ENCODE results near the gene TNS3. TPM values are rescaled to one million over a fixed set of nuclear protein-coding genes. Genes with fewer than 3 reads are reported as not detected.

The TNS3 gene
- total and polyA plus RNA-seq, 4 donors = 40.5 to 140 (median 86.7) TPM

GRCh38 chr7:47366211-47366610 is 215.7 kb downstream of the TNS3 start:
- Histone ChIP-seq H3K4me1 (ENCODE audit: control insufficient read depth in 1 of 2, insufficient read depth in 2 of 2, low read length in 2 of 2) (no peaks in the 10 kb centered on the region), H3K27ac (ENCODE audit: low read depth in 1 of 2, low read length in 2 of 2) (no peak overlapping the region), H3K4me3 (ENCODE audit: low read length in 2 of 2) (no peak overlapping the region), H3K27me3 (ENCODE audit: control insufficient read depth in 1 of 2, insufficient read depth in 2 of 2, low read length in 1 of 2) (no peaks in the 10 kb centered on the region), H3K9me3 (ENCODE audit: control insufficient read depth, low read length) (no peaks in the 10 kb centered on the region), H3K36me3 (ENCODE audit: control insufficient read depth in 1 of 2, insufficient read depth in 2 of 2, low read length in 1 of 2) (peaks cover 0 to 12% of the 10 kb centered on the region in 2 donors)
- WGBS, 2 donors = 69 to 74% methylated on average over 7 of the region's 7 CpGs
- ATAC-seq (ENCODE audit: low FRiP score) (no peak), DNase-seq (no peak)
- intact Hi-C loops (cut with DNase I) = no loop called here

- ATAC-seq (ENCODE audit: low FRiP score) = no peak
- Histone ChIP-seq H3K9me3 (ENCODE audit: control insufficient read depth, low read length) (no peaks in the 10 kb centered on the region), H3K36me3 (ENCODE audit: control insufficient read depth in 1 of 2, insufficient read depth in 2 of 2, low read length in 1 of 2) (peaks cover 0 to 5% of the 10 kb centered on the region in 2 donors), H3K27ac (ENCODE audit: low read depth in 1 of 2, low read length in 2 of 2) (no peak overlapping the region), H3K4me3 (ENCODE audit: low read length in 2 of 2) (no peak overlapping the region), H3K27me3 (ENCODE audit: control insufficient read depth in 1 of 2, insufficient read depth in 2 of 2, low read length in 1 of 2) (no peaks in the 10 kb centered on the region), H3K4me1 (ENCODE audit: control insufficient read depth in 1 of 2, insufficient read depth in 2 of 2, low read length in 2 of 2) (no peaks in the 10 kb centered on the region)
- 59 to 70% methylated on average over 1 of the region's 1 CpG for WGBS, 2 donors
- no peak for DNase-seq
- intact Hi-C loops (cut with DNase I) = no loop called here
Observed at GRCh38 chr7:47362984-47363383, 218.9 kb downstream of the TNS3 start.

GRCh38 chr7:47361746-47362215 is 220.1 kb downstream of the TNS3 start:
- DNase-seq (no peak), ATAC-seq (ENCODE audit: low FRiP score) (no peak)
- intact Hi-C loops (cut with DNase I) = no loop called here
- 36 to 37% methylated on average over 4 of the region's 4 CpGs for WGBS, 2 donors
- no peaks in the 10 kb centered on the region for H3K27me3 ChIP-seq (ENCODE audit: control insufficient read depth in 1 of 2, insufficient read depth in 2 of 2, low read length in 1 of 2)
- H3K4me1 ChIP-seq (ENCODE audit: control insufficient read depth in 1 of 2, insufficient read depth in 2 of 2, low read length in 2 of 2) = no peaks in the 10 kb centered on the region
- no peak overlapping the region for H3K27ac ChIP-seq (ENCODE audit: low read depth in 1 of 2, low read length in 2 of 2)
- H3K36me3 ChIP-seq (ENCODE audit: control insufficient read depth in 1 of 2, insufficient read depth in 2 of 2, low read length in 1 of 2) = peaks cover 0 to 2% of the 10 kb centered on the region in 2 donors
- no peaks in the 10 kb centered on the region for H3K9me3 ChIP-seq (ENCODE audit: control insufficient read depth, low read length)
- no peak overlapping the region for H3K4me3 ChIP-seq (ENCODE audit: low read length in 2 of 2)

- Histone ChIP-seq H3K36me3 (ENCODE audit: control insufficient read depth in 1 of 2, insufficient read depth in 2 of 2, low read length in 1 of 2) (peaks cover 0 to 2% of the 10 kb centered on the region in 2 donors), H3K4me1 (ENCODE audit: control insufficient read depth in 1 of 2, insufficient read depth in 2 of 2, low read length in 2 of 2) (no peaks in the 10 kb centered on the region), H3K4me3 (ENCODE audit: low read length in 2 of 2) (no peak overlapping the region), H3K27ac (ENCODE audit: low read depth in 1 of 2, low read length in 2 of 2) (no peak overlapping the region), H3K27me3 (ENCODE audit: control insufficient read depth in 1 of 2, insufficient read depth in 2 of 2, low read length in 1 of 2) (no peaks in the 10 kb centered on the region), H3K9me3 (ENCODE audit: control insufficient read depth, low read length) (no peaks in the 10 kb centered on the region)
- 84 to 86% methylated on average over 5 of the region's 5 CpGs for WGBS, 2 donors
- intact Hi-C loops (cut with DNase I) = no loop called here
- DNase-seq (no peak), ATAC-seq (ENCODE audit: low FRiP score) (peak; percentile 21)
Observed at GRCh38 chr7:47361236-47361635, 220.7 kb downstream of the TNS3 start.

- Histone ChIP-seq H3K4me1 (ENCODE audit: control insufficient read depth in 1 of 2, insufficient read depth in 2 of 2, low read length in 2 of 2) (no peaks in the 10 kb centered on the region), H3K9me3 (ENCODE audit: control insufficient read depth, low read length) (no peaks in the 10 kb centered on the region), H3K36me3 (ENCODE audit: control insufficient read depth in 1 of 2, insufficient read depth in 2 of 2, low read length in 1 of 2) (peaks cover 0 to 2% of the 10 kb centered on the region in 2 donors), H3K27ac (ENCODE audit: low read depth in 1 of 2, low read length in 2 of 2) (no peak overlapping the region), H3K4me3 (ENCODE audit: low read length in 2 of 2) (no peak overlapping the region), H3K27me3 (ENCODE audit: control insufficient read depth in 1 of 2, insufficient read depth in 2 of 2, low read length in 1 of 2) (no peaks in the 10 kb centered on the region)
- no peak for ATAC-seq (ENCODE audit: low FRiP score)
- intact Hi-C loops (cut with DNase I) = no loop called here
- no peak for DNase-seq
- WGBS, 2 donors = 92 to 96% methylated on average over 11 of the region's 11 CpGs
Observed at GRCh38 chr7:47360301-47360900, 221.5 kb downstream of the TNS3 start.

- no peaks in the 10 kb centered on the region for H3K27me3 ChIP-seq (ENCODE audit: control insufficient read depth in 1 of 2, insufficient read depth in 2 of 2, low read length in 1 of 2)
- H3K9me3 ChIP-seq (ENCODE audit: control insufficient read depth, low read length) = no peaks in the 10 kb centered on the region
- intact Hi-C loops (cut with DNase I) = no loop called here
- H3K4me1 ChIP-seq (ENCODE audit: control insufficient read depth in 1 of 2, insufficient read depth in 2 of 2, low read length in 2 of 2) = no peaks in the 10 kb centered on the region
- WGBS, 2 donors = 68 to 73% methylated on average over 8 of the region's 8 CpGs
- H3K27ac ChIP-seq (ENCODE audit: low read depth in 1 of 2, low read length in 2 of 2) = no peak overlapping the region
- no peak overlapping the region for H3K4me3 ChIP-seq (ENCODE audit: low read length in 2 of 2)
- peaks cover 0 to 2% of the 10 kb centered on the region in 2 donors for H3K36me3 ChIP-seq (ENCODE audit: control insufficient read depth in 1 of 2, insufficient read depth in 2 of 2, low read length in 1 of 2)
- DNase-seq (no peak), ATAC-seq (ENCODE audit: low FRiP score) (no peak)
Observed at GRCh38 chr7:47358944-47359588, 222.8 kb downstream of the TNS3 start.

DNA sequence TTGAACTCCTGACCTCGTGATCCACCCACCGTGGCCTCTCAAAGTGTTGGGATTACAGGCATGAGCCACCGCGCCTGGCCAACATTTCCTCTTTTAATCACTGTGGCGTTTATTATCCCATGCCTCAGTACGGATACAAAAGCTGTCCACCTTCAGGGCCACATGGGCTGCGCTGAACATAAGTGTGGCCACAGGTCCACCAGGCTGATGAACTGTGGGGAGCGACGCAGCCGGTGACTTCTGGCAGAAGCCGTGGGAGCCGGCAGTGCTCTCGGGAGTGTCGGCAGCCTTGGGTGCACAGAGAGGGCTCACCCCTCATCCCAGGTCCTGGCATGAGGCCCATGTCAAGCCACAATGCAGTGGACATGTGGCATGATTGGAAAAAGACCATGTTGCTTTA is 223.6 kb downstream of the TNS3 start:
- no peaks in the 10 kb centered on the region for H3K9me3 ChIP-seq (ENCODE audit: control insufficient read depth, low read length)
- H3K27ac ChIP-seq (ENCODE audit: low read depth in 1 of 2, low read length in 2 of 2) = no peak overlapping the region
- DNase-seq = no peak
- H3K27me3 ChIP-seq (ENCODE audit: control insufficient read depth in 1 of 2, insufficient read depth in 2 of 2, low read length in 1 of 2) = no peaks in the 10 kb centered on the region
- H3K36me3 ChIP-seq (ENCODE audit: control insufficient read depth in 1 of 2, insufficient read depth in 2 of 2, low read length in 1 of 2) = no peaks in the 10 kb centered on the region
- intact Hi-C loops (cut with DNase I) = no loop called here
- WGBS, 2 donors = 89 to 92% methylated on average over 14 of the region's 14 CpGs
- no peak for ATAC-seq (ENCODE audit: low FRiP score)
- no peak overlapping the region for H3K4me3 ChIP-seq (ENCODE audit: low read length in 2 of 2)
- H3K4me1 ChIP-seq (ENCODE audit: control insufficient read depth in 1 of 2, insufficient read depth in 2 of 2, low read length in 2 of 2) = no peaks in the 10 kb centered on the region

- intact Hi-C loops (cut with DNase I) = no loop called here
- WGBS, 2 donors = 73 to 91% methylated on average over 7 of the region's 7 CpGs
- H3K4me1 ChIP-seq (ENCODE audit: control insufficient read depth in 1 of 2, insufficient read depth in 2 of 2, low read length in 2 of 2) = no peaks in the 10 kb centered on the region
Observed at GRCh38 chr7:47357863-47358262, 224.0 kb downstream of the TNS3 start.

DNA sequence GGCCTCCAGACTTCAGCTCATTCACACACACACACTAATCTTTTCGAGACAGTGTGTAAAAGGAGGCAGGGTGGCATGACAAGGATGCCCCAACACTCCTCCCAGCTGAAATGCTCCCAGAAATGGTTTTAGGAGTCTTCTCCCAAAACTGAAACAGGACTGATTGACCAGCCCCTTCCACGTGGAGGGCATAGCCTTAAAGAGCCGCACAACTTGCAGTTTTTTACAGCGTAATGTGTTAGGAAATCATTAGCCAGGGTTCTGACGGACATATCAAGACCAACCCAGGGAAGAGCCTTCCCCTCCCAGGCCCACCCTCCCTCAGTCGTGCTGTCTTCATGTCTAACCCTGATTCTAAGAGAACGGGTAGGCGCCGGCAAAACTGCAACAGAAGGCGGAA is 224.6 kb downstream of the TNS3 start:
- H3K27ac ChIP-seq (ENCODE audit: low read depth in 1 of 2, low read length in 2 of 2) = no peak overlapping the region

More at GRCh38 chr7:47357863-47358262, 224.0 kb downstream of the TNS3 start:
- ATAC-seq (ENCODE audit: low FRiP score) = no peak
- Histone ChIP-seq H3K4me3 (ENCODE audit: low read length in 2 of 2) (no peak overlapping the region), H3K27ac (ENCODE audit: low read depth in 1 of 2, low read length in 2 of 2) (no peak overlapping the region), H3K9me3 (ENCODE audit: control insufficient read depth, low read length) (no peaks in the 10 kb centered on the region), H3K27me3 (ENCODE audit: control insufficient read depth in 1 of 2, insufficient read depth in 2 of 2, low read length in 1 of 2) (no peaks in the 10 kb centered on the region), H3K36me3 (ENCODE audit: control insufficient read depth in 1 of 2, insufficient read depth in 2 of 2, low read length in 1 of 2) (no peaks in the 10 kb centered on the region)
- no peak for DNase-seq

More for the DNA sequence above, 224.6 kb downstream of the TNS3 start:
- Histone ChIP-seq H3K36me3 (ENCODE audit: control insufficient read depth in 1 of 2, insufficient read depth in 2 of 2, low read length in 1 of 2) (no peaks in the 10 kb centered on the region), H3K9me3 (ENCODE audit: control insufficient read depth, low read length) (no peaks in the 10 kb centered on the region), H3K4me3 (ENCODE audit: low read length in 2 of 2) (no peak overlapping the region), H3K27me3 (ENCODE audit: control insufficient read depth in 1 of 2, insufficient read depth in 2 of 2, low read length in 1 of 2) (no peaks in the 10 kb centered on the region), H3K4me1 (ENCODE audit: control insufficient read depth in 1 of 2, insufficient read depth in 2 of 2, low read length in 2 of 2) (no peaks in the 10 kb centered on the region)
- ATAC-seq (ENCODE audit: low FRiP score) (no peak), DNase-seq (no peak)
- WGBS, 2 donors = 83 to 87% methylated on average over 10 of the region's 10 CpGs
- intact Hi-C loops (cut with DNase I) = no loop called here

Data from aorta (tissue), 5 donors.